ENCODE data around the gene GALNT15. TPM values are rescaled to one million over a fixed set of nuclear protein-coding genes. Genes with fewer than 3 reads are reported as not detected.

GALNT15 gene
- total and polyA plus RNA-seq, 2 of the 4 experiments (the other 2 are of a cell fraction) = 12.8 to 19.7 TPM

DNA sequence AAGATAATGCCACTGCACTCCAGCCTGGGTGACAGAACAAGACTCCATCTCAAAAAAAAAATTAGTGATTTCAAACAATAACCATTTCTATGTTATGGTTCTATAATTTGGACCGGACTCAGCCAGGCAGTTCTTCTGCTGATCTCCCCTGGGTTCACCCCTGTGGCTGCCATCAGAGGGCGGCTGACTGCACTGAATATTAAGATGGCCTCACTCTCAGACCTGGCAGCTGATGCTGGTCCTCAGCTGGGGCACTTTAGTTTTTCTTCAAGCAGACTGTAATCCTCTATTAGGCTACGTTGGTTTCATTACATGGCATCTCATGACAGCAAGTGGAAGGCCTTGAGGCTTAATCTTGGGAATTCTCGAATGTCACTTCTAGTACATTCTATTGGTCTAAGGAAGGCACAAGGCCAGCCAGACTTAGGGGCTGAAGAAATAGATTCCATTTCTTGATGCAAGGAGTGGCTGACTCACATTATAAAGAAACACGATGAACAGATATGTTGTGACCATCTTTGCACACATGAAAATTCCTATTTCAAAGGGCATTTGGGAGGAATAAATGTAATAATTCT, 12.8 kb downstream of the GALNT15 start:
- no peak for TF ChIP-seq BHLHE40 (IDR thresholded peaks at IDR 0.05; ENCODE audit: low read depth, low read length)
- no peak for TF ChIP-seq RCOR1 (IDR thresholded peaks at IDR 0.05; ENCODE audit: insufficient replicate concordance, low read length)
- TF ChIP-seq CHD1 (IDR thresholded peaks at IDR 0.05; ENCODE audit: low read depth, low read length) = no peak
- no peak for TF ChIP-seq RFX5 (IDR thresholded peaks at IDR 0.05; ENCODE audit: low read depth, low read length)
- ChIA-PET POLR2A (ENCODE audit: unreplicated experiment) (interaction anchor here (0.7 kb wide), 1 partner anchor 336 kb away, joined by 3 read pairs; no protein-coding TSS in a partner anchor), CTCF (interaction anchor here (0.7 kb wide), 1 partner anchor 203 kb away, joined by 3 read pairs; no protein-coding TSS in a partner anchor)
- Histone ChIP-seq H2AK9ac (replicated peaks; ENCODE audit: low read depth, low read length, poor library complexity) (no peak overlapping the region), H4K20me1 (ENCODE audit: insufficient read depth, low read length) (no peaks in the 10 kb centered on the region), H3K56ac (ENCODE audit: extremely low read depth, insufficient read depth, low read length) (no peak overlapping the region), H3K4me3 (ENCODE audit: insufficient read depth, low read depth, low read length) (no peak overlapping the region), H3K9me1 (ENCODE audit: insufficient read depth, low read length) (peaks cover 20% of the 10 kb centered on the region), H3K9ac (ENCODE audit: low read depth, low read length) (no peak overlapping the region), H4K5ac (ENCODE audit: low read depth, low read length) (no peak overlapping the region), H3K4me1 (ENCODE audit: control insufficient read depth, insufficient read depth, low read length) (peaks cover 13% of the 10 kb centered on the region), H3K18ac (ENCODE audit: low read depth, low read length) (no peak overlapping the region), H3K14ac (replicated peaks; ENCODE audit: low read depth, low read length) (no peak overlapping the region), H3K79me1 (ENCODE audit: low read depth in 1 of 2, low read length in 2 of 2) (peaks cover 14 to 16% of the 10 kb centered on the region in 2 experiments; a peak in 2 of 4 replicates), H2BK120ac (ENCODE audit: low read depth, low read length) (no peak overlapping the region), H2BK15ac (ENCODE audit: low read depth, low read length) (no peak overlapping the region), H3K27ac (ENCODE audit: insufficient read depth, low read length) (no peak overlapping the region), H2BK5ac (ENCODE audit: low read depth, low read length, poor library complexity, severe bottlenecking) (no peak overlapping the region), H4K91ac (ENCODE audit: insufficient read depth, low read depth, low read length) (no peak overlapping the region), H2BK20ac (ENCODE audit: low read depth, low read length) (no peak overlapping the region), H3K27me3 (ENCODE audit: control insufficient read depth, insufficient read depth, low read length) (no peaks in the 10 kb centered on the region), H3K4ac (ENCODE audit: low read depth, low read length) (no peak overlapping the region), H2AFZ (replicated peaks; ENCODE audit: low read length, poor library complexity) (no peak overlapping the region), H3K4me2 (ENCODE audit: low read depth, low read length) (no peak overlapping the region), H2AK5ac (ENCODE audit: low read depth, low read length) (no peak overlapping the region), H4K8ac (ENCODE audit: low read depth in 2 of 2, low read length in 2 of 2) (no peak overlapping the region), H3K36me3 (ENCODE audit: control insufficient read depth, insufficient read depth, low read length) (peaks cover 14% of the 10 kb centered on the region), H3K9me3 (ENCODE audit: control insufficient read depth, insufficient read depth, low read length) (no peaks in the 10 kb centered on the region), H3K23ac (ENCODE audit: low read depth, low read length) (no peak overlapping the region)
- intact Hi-C loops (cut with micrococcal nuclease) (no loop called here), in situ Hi-C loops (cut with MboI; ENCODE audit: low sequenced_read_pairs) (loop anchor here (10.0 kb wide), 1 partner anchor 373 kb away; no protein-coding TSS in a partner anchor), dilution Hi-C loops (cut with HindIII; ENCODE audit: low sequenced_read_pairs, unreplicated experiment) (no loop called here)
- DNase-seq (no peak), ATAC-seq (ENCODE audit: low read depth) (no peak)
- no TSS peak for BruUV-seq (replicated peaks)
- 76% methylated on average over 2 of the region's 5 CpGs; no CpG with 5 or more reads in 1 of the 2 experiments for WGBS, 2 experiments (ENCODE audit: extremely low coverage in 2 of 2, insufficient read length in 1 of 2)
